Psoas muscle (tissue), 8 donors: ENCODE data around the gene PCDHA13. TPM values are rescaled to one million over a fixed set of nuclear protein-coding genes. Genes with fewer than 3 reads are reported as not detected.
"Not testable (repeated sequence)": the region's sequence is repeated elsewhere in the genome, so short reads cannot be mapped to it uniquely, and the experiment has no call there.

Experiments
- ATAC-seq, 4 donors: fragments of 200-7000 bp; cut with Tn5 transposase; one replicate each; pipeline ENCODE4 v1.9.1; 2020; ENCODE audit warnings: moderate library complexity in 3 of 4, mild to moderate bottlenecking in 2 of 4
- DNase-seq, 2 donors: peaks; one replicate each; pipeline ENCODE4 v3.0.0-alpha.2; 2020
- H3K27ac ChIP-seq: fragments of 200-600 bp; one replicate; pipeline ENCODE4 v1.8.0; 2022
- H3K27me3 ChIP-seq, 3 donors: fragments of 200-600 bp in 1 of 3; one replicate each; pipeline versions ENCODE4 v1.6.1 to v1.8.0; 2013 to 2022; ENCODE audit warnings: low read length in 2 of 3, mild to moderate bottlenecking in 2 of 3, moderate library complexity in 1 of 3; ENCODE audit not compliant: insufficient read depth in 3 of 3
- H3K36me3 ChIP-seq, 2 donors: fragments of 200-600 bp in 1 of 2; one replicate each; pipeline versions ENCODE4 v1.6.1 to v1.8.0; 2013 to 2022; ENCODE audit warnings: low read depth in 1 of 2, mild to moderate bottlenecking in 1 of 2, moderate library complexity in 1 of 2; ENCODE audit not compliant: insufficient read depth in 1 of 2
- H3K4me1 ChIP-seq: fragments of 200-600 bp; one replicate; pipeline ENCODE4 v1.8.0; 2022
- H3K4me3 ChIP-seq: fragments of 200-600 bp; one replicate; pipeline ENCODE4 v1.8.0; 2022; ENCODE audit warnings: mild to moderate bottlenecking
- H3K9me3 ChIP-seq: fragments of 200-600 bp; one replicate; pipeline ENCODE4 v1.8.0; 2022
- CTCF ChIP-seq: fragments of 200-600 bp; IDR thresholded peaks from one replicate; pipeline ENCODE4 v1.8.0; 2022; ENCODE audit warnings: antibody characterized with exemption
- WGBS, 3 donors: extraction: QIAGEN DNeasy Blood & Tissue Kit; methylation state at CpG; one replicate each; pipeline versions ENCODE4 v1.1.6 to v1.1.7; 2013; 5-methylcytosine and 5-hydroxymethylcytosine counted together
- intact Hi-C, 2 donors: fragments of 100-400 bp; cut with DNase I; formaldehyde crosslinking; loops; one replicate each; pipeline versions ENCODE4 v1.11.0 to v1.14.2; 2022
- polyA plus RNA-seq, 3 donors: library from polyadenylated mRNA; stranded (reverse); fragments of 200-250 nt; gene quantifications; one replicate each; pipeline ENCODE4 v1.2.3, GENCODE V29; 2013
- total RNA-seq, 4 donors: library from RNA; stranded (reverse); fragmentation: NEBNext Ultra II Directional in 2 of 4; extraction: Animal tissue kit (Norgen Biotek cat#: 25700) in 2 of 4; gene quantifications; one replicate each; pipeline versions ENCODE4 v1.2.1 to v1.2.4, GENCODE V29; 2021 to 2023
- donor health status: healthy with polysubstance abuse.
- donor health status: DM: no; HTN: no; CAD: no; lungs with moderate emphysema.
- donor health status: Bipolar disorder and iron deficiency.
- donor health status: healthy.
- donor health status: DM: yes; HTN: yes; CAD: no.
- donor health status: DM: no; HTN: no; CAD: no.
- donor health status: DM: no; HTN: no; CAD: no.
- donor health status: DM: yes; HTN: yes; CAD: no.

Gene PCDHA13
- total and polyA plus RNA-seq, 7 donors: not detected

- Histone ChIP-seq H3K36me3 (no peaks in the 10 kb centered on the region), H3K9me3 (peaks cover 10% of the 10 kb centered on the region), H3K4me1 (no peaks in the 10 kb centered on the region), H3K27ac (no peak within 1 kb of the TSS), H3K4me3 (no peak within 1 kb of the TSS), H3K27me3 (peaks cover 0 to 11% (median 1%) of the 10 kb centered on the region in 3 donors)
- WGBS, 3 donors: 10 to 15% (median 14%) methylated on average over 41 of the region's 41 CpGs
- DNase-seq (no peak), ATAC-seq (no peak)
- intact Hi-C loops: no loop called here
- no peak for TF ChIP-seq CTCF
Observed at GRCh38 chr5:140868721-140869554, 13.0 kb upstream of the PCDHA13 start, which contains the start of gene PCDHA11. Gene PCDHA11, plus strand, starts transcription at chr5:140868957. Its CDS starts 147 bp downstream, at chr5:140869104.

- Histone ChIP-seq H3K4me3 (no peak overlapping the region), H3K9me3 (peaks cover 10% of the 10 kb centered on the region), H3K4me1 (no peaks in the 10 kb centered on the region), H3K27me3 (peaks cover 0 to 16% (median 1%) of the 10 kb centered on the region in 3 donors), H3K27ac (no peak overlapping the region), H3K36me3 (no peaks in the 10 kb centered on the region)
- no peak for ATAC-seq
- intact Hi-C loops: no loop called here
- 50 to 54% (median 52%) methylated on average over 5 of the region's 5 CpGs for WGBS, 3 donors
- no peak for TF ChIP-seq CTCF
- DNase-seq: no peak
Observed at GRCh38 chr5:140869555-140869886, 12.4 kb upstream of the PCDHA13 start.

DNA sequence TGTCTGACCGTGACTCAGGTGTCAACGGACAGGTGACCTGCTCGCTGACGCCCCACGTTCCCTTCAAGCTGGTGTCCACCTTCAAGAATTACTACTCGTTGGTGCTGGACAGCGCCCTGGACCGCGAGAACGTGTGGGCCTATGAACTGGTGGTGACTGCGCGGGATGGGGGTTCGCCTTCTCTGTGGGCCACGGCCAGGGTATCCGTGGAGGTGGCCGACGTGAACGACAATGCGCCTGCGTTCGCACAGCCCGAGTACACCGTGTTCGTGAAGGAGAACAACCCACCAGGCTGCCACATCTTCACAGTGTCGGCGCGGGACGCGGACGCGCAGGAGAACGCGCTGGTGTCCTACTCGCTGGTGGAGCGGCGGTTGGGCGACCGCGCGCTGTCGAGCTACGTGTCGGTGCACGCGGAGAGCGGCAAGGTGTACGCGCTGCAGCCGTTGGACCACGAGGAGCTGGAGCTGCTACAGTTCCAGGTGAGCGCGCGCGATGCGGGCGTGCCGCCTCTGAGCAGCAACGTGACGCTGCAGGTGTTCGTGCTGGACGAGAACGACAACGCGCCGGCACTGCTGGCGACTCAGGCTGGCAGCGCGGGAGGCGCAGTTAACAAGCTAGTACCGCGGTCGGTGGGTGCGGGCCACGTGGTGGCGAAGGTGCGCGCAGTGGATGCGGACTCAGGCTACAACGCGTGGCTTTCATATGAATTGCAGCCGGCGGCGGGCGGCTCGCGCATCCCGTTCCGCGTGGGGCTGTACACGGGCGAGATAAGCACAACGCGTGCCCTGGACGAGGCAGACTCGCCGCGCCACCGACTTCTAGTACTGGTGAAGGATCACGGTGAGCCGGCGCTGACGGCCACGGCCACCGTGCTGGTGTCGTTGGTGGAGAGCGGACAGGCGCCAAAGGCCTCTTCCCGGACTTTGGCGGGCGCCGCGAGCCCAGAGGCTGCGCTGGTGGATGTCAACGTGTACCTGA lies 11.4 kb upstream of the PCDHA13 start:
- H3K27me3 ChIP-seq: peaks cover 0 to 26% (median 3%) of the 10 kb centered on the region in 3 donors
- no peak for DNase-seq
- intact Hi-C loops: no loop called here
- H3K4me1 ChIP-seq: no peaks in the 10 kb centered on the region
- no peaks in the 10 kb centered on the region for H3K36me3 ChIP-seq
- TF ChIP-seq CTCF: no peak
- WGBS, 3 donors: 36 to 48% (median 39%) methylated on average over 102 to 114 of the region's 114 CpGs
- no peak overlapping the region for H3K4me3 ChIP-seq
- no peak overlapping the region for H3K27ac ChIP-seq
- ATAC-seq: no peak
- peaks cover 10% of the 10 kb centered on the region for H3K9me3 ChIP-seq

- 12 to 17% (median 16%) methylated on average over 45 to 46 of the region's 47 CpGs for WGBS, 3 donors
Observed at GRCh38 chr5:140875085-140876065, 6.5 kb upstream of the PCDHA13 start, which contains the start of gene PCDHA12. Gene PCDHA12, plus strand, starts transcription at chr5:140875308. Its CDS starts 165 bp downstream, at chr5:140875473.

DNA sequence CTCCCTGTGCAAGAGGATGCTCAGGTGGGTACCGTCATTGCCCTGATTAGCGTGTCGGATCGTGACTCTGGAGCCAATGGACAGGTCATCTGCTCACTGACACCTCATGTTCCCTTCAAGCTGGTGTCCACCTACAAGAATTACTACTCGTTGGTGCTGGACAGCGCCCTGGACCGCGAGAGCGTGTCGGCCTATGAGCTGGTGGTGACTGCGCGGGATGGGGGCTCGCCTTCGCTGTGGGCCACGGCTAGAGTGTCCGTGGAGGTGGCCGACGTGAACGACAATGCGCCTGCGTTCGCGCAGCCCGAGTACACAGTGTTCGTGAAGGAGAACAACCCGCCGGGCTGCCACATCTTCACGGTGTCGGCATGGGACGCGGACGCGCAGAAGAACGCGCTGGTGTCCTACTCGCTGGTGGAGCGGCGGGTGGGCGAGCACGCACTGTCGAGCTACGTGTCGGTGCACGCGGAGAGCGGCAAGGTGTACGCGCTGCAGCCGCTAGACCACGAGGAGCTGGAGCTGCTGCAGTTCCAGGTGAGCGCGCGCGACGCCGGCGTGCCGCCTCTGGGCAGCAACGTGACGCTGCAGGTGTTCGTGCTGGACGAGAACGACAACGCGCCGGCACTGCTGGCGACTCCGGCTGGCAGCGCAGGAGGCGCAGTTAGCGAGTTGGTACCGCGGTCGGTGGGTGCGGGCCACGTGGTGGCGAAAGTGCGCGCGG lies 5.2 kb upstream of the PCDHA13 start:
- 31 to 43% (median 35%) methylated on average over 75 to 80 of the region's 80 CpGs for WGBS, 3 donors
- peaks cover 0 to 37% (median 2%) of the 10 kb centered on the region in 3 donors for H3K27me3 ChIP-seq
- DNase-seq: not testable (repeated sequence)

More at GRCh38 chr5:140875085-140876065, 6.5 kb upstream of the PCDHA13 start, which contains the start of gene PCDHA12:
- Histone ChIP-seq H3K36me3 (no peaks in the 10 kb centered on the region), H3K27me3 (peaks cover 0 to 37% (median 2%) of the 10 kb centered on the region in 3 donors), H3K4me1 (no peaks in the 10 kb centered on the region), H3K27ac (no peak within 1 kb of the TSS), H3K9me3 (peaks cover 5% of the 10 kb centered on the region), H3K4me3 (no peak within 1 kb of the TSS)
- TF ChIP-seq CTCF: no peak
- DNase-seq (no peak), ATAC-seq (no peak)
- intact Hi-C loops: no loop called here

More for the DNA sequence above, 5.2 kb upstream of the PCDHA13 start:
- intact Hi-C loops, H3K9me3 ChIP-seq, ATAC-seq, H3K4me3 ChIP-seq, H3K4me1 ChIP-seq, H3K36me3 ChIP-seq, H3K27ac ChIP-seq: not testable (repeated sequence)
